ENCODE data around the gene MCU. TPM values are rescaled to one million over a fixed set of nuclear protein-coding genes. Genes with fewer than 3 reads are reported as not detected.

The MCU gene
- total RNA-seq, 1 experiment from 2014 or later = 26.8 TPM

GRCh38 chr10:72846238-72846637, 154.3 kb downstream of the MCU start:
- Histone ChIP-seq H3K9me2 (ENCODE audit: insufficient read depth) (no peaks in the 10 kb centered on the region), H3K4me3 (replicated peaks in 1 of 2; ENCODE audit: low read depth in 1 of 2, low read length in 2 of 2) (no peak overlapping the region), H2AFZ (ENCODE audit: low read depth, low read length, poor library complexity, severe bottlenecking) (no peak overlapping the region), H3K36me3 (ENCODE audit: control insufficient read depth in 1 of 2, insufficient read depth in 2 of 2, low read length in 2 of 2) (no peaks in the 10 kb centered on the region), H3K79me2 (ENCODE audit: insufficient read depth, low read length) (no peaks in the 10 kb centered on the region), H3K27ac (ENCODE audit: low read depth, low read length) (peak overlapping the region; percentile 21; the same call in 1 of the 2 replicates), H3K4me2 (ENCODE audit: low read length) (peak overlapping the region; percentile 60), H3K9ac (ENCODE audit: low read length) (0 out of 2 replicates have a peak overlapping the region, but pooled peaks have one; percentile 15), H4K20me1 (ENCODE audit: insufficient read depth) (no peaks in the 10 kb centered on the region), H3K4me1 (ENCODE audit: control insufficient read depth in 1 of 2, insufficient read depth in 2 of 2, low read length in 2 of 2) (peaks cover 5 to 23% of the 10 kb centered on the region in 2 experiments), H3K9me3 (ENCODE audit: control insufficient read depth in 1 of 2, insufficient read depth in 1 of 2, low read depth in 1 of 2, low read length in 2 of 2) (no peaks in the 10 kb centered on the region), H3K27me3 (ENCODE audit: insufficient read depth, low read length) (no peaks in the 10 kb centered on the region)
- DNase-seq (ENCODE audit: low read depth, low spot score) = peak; percentile 74
- CTCF ChIA-PET = interaction anchor here (1.6 kb wide), 1 partner anchor 12 kb away, joined by 7 read pairs; no protein-coding TSS in a partner anchor
- ATAC-seq = peak; percentile 99
- RAD21 ChIA-PET (ENCODE audit: low non-redundant PET in 1 of 2, low total read pairs in 2 of 2, uncharacterized antibody in 2 of 2, unreplicated experiment in 2 of 2) = no interaction called here
- intact Hi-C loops (cut with micrococcal nuclease) = no loop called here
- TF ChIP-seq SRF (IDR thresholded peaks at IDR 0.05; ENCODE audit: low read depth) = no peak
- TF ChIP-seq ZNF274 (IDR thresholded peaks at IDR 0.05; ENCODE audit: low read depth, low read length) = no peak
- peak; percentile 90 for TF ChIP-seq JUND (IDR thresholded peaks at IDR 0.05)
- TF ChIP-seq YY1 (IDR thresholded peaks at IDR 0.05; ENCODE audit: extremely low read depth, insufficient replicate concordance, low read depth, low read length) = peak; percentile 55
- peak; percentile 93 for TF ChIP-seq CEBPB (IDR thresholded peaks at IDR 0.05; ENCODE audit: low read depth)
- peak; percentile 39; the same call in 1 of the 2 replicates for TF ChIP-seq POLR2AphosphoS5 (IDR thresholded peaks at IDR 0.05; ENCODE audit: low read depth, low read length)
- no peak for TF ChIP-seq EZH2phosphoT487 (IDR thresholded peaks at IDR 0.05; ENCODE audit: borderline replicate concordance)
- peak; percentile 95 for TF ChIP-seq CBX3 (IDR thresholded peaks at IDR 0.05; ENCODE audit: low read depth)
- peak; percentile 92 for TF ChIP-seq MAX (IDR thresholded peaks at IDR 0.05)
- 0 out of 2 replicates have a peak, but pooled peaks have one; percentile 4 for TF ChIP-seq RAD21 (IDR thresholded peaks at IDR 0.05; ENCODE audit: low read depth)
- TF ChIP-seq ATF3 (IDR thresholded peaks at IDR 0.05) = peak; percentile 70
- TF ChIP-seq SP1 (IDR thresholded peaks at IDR 0.05; ENCODE audit: low read depth) = peak; percentile 85
- no peak for TF ChIP-seq EZH2 (IDR thresholded peaks at IDR 0.05)
- TF ChIP-seq EGR1 (IDR thresholded peaks at IDR 0.05; ENCODE audit: low read depth) = no peak
- TF ChIP-seq FOSL1 (IDR thresholded peaks at IDR 0.05; ENCODE audit: low read depth) = peak; percentile 89
- peak; percentile 49; the same call in 1 of the 2 replicates for TF ChIP-seq SIN3A (IDR thresholded peaks at IDR 0.05; ENCODE audit: low read depth)
- no peak for TF ChIP-seq ZBTB33 (IDR thresholded peaks at IDR 0.05; ENCODE audit: extremely low read depth, insufficient replicate concordance, low read length)
- TF ChIP-seq TCF7L2 (IDR thresholded peaks at IDR 0.05; ENCODE audit: borderline replicate concordance, extremely low read depth, insufficient read depth, insufficient read length) = no peak
- no TSS peak for BruUV-seq (replicated peaks)
- POLR2A ChIA-PET = no interaction called here

Measured in HCT116 (cell line).